Measurements from ENCODE around the gene APBB2.

Gene APBB2

DNA sequence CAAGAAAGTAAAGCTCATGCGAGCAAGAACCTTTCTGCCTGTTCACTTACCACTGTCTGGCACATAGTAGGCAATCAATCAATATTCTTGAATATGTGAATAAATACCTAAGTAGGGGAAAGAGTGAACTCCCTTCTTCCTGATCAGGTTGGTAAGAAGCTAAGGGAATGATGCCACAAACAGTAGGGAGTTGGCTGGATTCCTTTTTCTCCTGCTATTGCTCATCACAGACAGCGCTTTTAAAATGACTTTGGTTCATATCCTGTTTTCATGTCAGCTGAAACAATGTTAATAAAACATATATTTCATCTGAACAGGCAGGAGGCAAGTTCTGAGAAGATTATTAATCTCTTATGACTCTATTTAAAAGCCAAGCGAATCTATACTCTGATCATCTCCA is 365.4 kb downstream of the APBB2 start:
- no peak for DNase-seq
- H3K27me3 ChIP-seq (ENCODE audit: control insufficient read depth in 1 of 2, insufficient read depth in 1 of 2, low read length in 2 of 2): no peaks in the 10 kb centered on the region
- WGBS: 98% methylated on average over 1 of the region's 3 CpGs
- H2AK5ac ChIP-seq (ENCODE audit: low read length, severe bottlenecking): no peak overlapping the region
- H2BK12ac ChIP-seq (ENCODE audit: low read length in 2 of 2): no peak overlapping the region
- peaks cover 0 to 9% of the 10 kb centered on the region in 2 experiments for H3K36me3 ChIP-seq (ENCODE audit: control insufficient read depth in 1 of 2, insufficient read depth in 2 of 2, low read depth in 1 of 2, low read length in 2 of 2)
- H3K79me1 ChIP-seq (replicated peaks; ENCODE audit: low read length, poor library complexity, severe bottlenecking): peaks cover 21% of the 10 kb centered on the region
- no peak overlapping the region for H2BK120ac ChIP-seq (ENCODE audit: low read depth, low read length)
- H3K14ac ChIP-seq (ENCODE audit: low read length in 2 of 2): no peak overlapping the region
- no peak overlapping the region for H2BK15ac ChIP-seq (ENCODE audit: low read depth, poor library complexity, severe bottlenecking)
- H3K4me3 ChIP-seq (ENCODE audit: insufficient read depth in 1 of 2, low read depth in 1 of 2, low read length in 2 of 2): no peak overlapping the region
- H4K91ac ChIP-seq (ENCODE audit: low read length): no peak overlapping the region
- H3K4me1 ChIP-seq (ENCODE audit: control insufficient read depth, insufficient read depth, low read depth, low read length): no peaks in the 10 kb centered on the region
- peak overlapping the region; percentile 30 for H3K9ac ChIP-seq (ENCODE audit: low read length)
- H3K27ac ChIP-seq (ENCODE audit: low read length, poor library complexity, severe bottlenecking): no peak overlapping the region
- H3K4ac ChIP-seq (ENCODE audit: low read depth in 1 of 2, low read length in 2 of 2): no peak overlapping the region
- no peak overlapping the region for H3K4me2 ChIP-seq (ENCODE audit: low read length, poor library complexity, severe bottlenecking)
- no peak overlapping the region for H3K18ac ChIP-seq (ENCODE audit: low read depth in 1 of 2, low read length in 2 of 2)
- no peak overlapping the region for H2AFZ ChIP-seq (ENCODE audit: low read depth, low read length)
- H2BK5ac ChIP-seq (ENCODE audit: low read depth, low read length, poor library complexity, severe bottlenecking): no peak overlapping the region
- H3K9me3 ChIP-seq (ENCODE audit: control insufficient read depth, low read length): no peaks in the 10 kb centered on the region
- no peak overlapping the region for H4K8ac ChIP-seq (ENCODE audit: low read length)
- no peak overlapping the region for H3K23ac ChIP-seq (ENCODE audit: low read length in 2 of 2)

- no peaks in the 10 kb centered on the region for H3K4me1 ChIP-seq (ENCODE audit: control insufficient read depth, insufficient read depth, low read depth, low read length)
- peak overlapping the region in 1 of 2 experiments; percentile 61 for H3K14ac ChIP-seq (ENCODE audit: low read length in 2 of 2)
- H3K4me2 ChIP-seq (ENCODE audit: low read length, poor library complexity, severe bottlenecking): no peak overlapping the region
- no peak overlapping the region for H2BK15ac ChIP-seq (ENCODE audit: low read depth, poor library complexity, severe bottlenecking)
- peaks cover 24% of the 10 kb centered on the region for H3K79me1 ChIP-seq (replicated peaks; ENCODE audit: low read length, poor library complexity, severe bottlenecking)
- H2BK5ac ChIP-seq (ENCODE audit: low read depth, low read length, poor library complexity, severe bottlenecking): no peak overlapping the region
- no peak overlapping the region for H3K4me3 ChIP-seq (ENCODE audit: insufficient read depth in 1 of 2, low read depth in 1 of 2, low read length in 2 of 2)
- H2BK120ac ChIP-seq (ENCODE audit: low read depth, low read length): no peak overlapping the region
- H3K27me3 ChIP-seq (ENCODE audit: control insufficient read depth in 1 of 2, insufficient read depth in 1 of 2, low read length in 2 of 2): no peaks in the 10 kb centered on the region
- H2AK5ac ChIP-seq (ENCODE audit: low read length, severe bottlenecking): no peak overlapping the region
- no peak overlapping the region for H3K4ac ChIP-seq (ENCODE audit: low read depth in 1 of 2, low read length in 2 of 2)
- no peak for DNase-seq
- H4K91ac ChIP-seq (ENCODE audit: low read length): no peak overlapping the region
- no peaks in the 10 kb centered on the region for H3K9me3 ChIP-seq (ENCODE audit: control insufficient read depth, low read length)
- peaks cover 0 to 8% of the 10 kb centered on the region in 2 experiments for H3K36me3 ChIP-seq (ENCODE audit: control insufficient read depth in 1 of 2, insufficient read depth in 2 of 2, low read depth in 1 of 2, low read length in 2 of 2)
- no peak overlapping the region for H3K18ac ChIP-seq (ENCODE audit: low read depth in 1 of 2, low read length in 2 of 2)
- H3K27ac ChIP-seq (ENCODE audit: low read length, poor library complexity, severe bottlenecking): no peak overlapping the region
- H3K23ac ChIP-seq (ENCODE audit: low read length in 2 of 2): no peak overlapping the region
- WGBS: 89% methylated on average over 4 of the region's 5 CpGs
- no peak overlapping the region for H4K8ac ChIP-seq (ENCODE audit: low read length)
- no peak overlapping the region for H2AFZ ChIP-seq (ENCODE audit: low read depth, low read length)
- no peak overlapping the region for H2BK12ac ChIP-seq (ENCODE audit: low read length in 2 of 2)
- no peak overlapping the region for H3K9ac ChIP-seq (ENCODE audit: low read length)
Observed at GRCh38 chr4:40848251-40848650, 366.1 kb downstream of the APBB2 start.

GRCh38 chr4:40846532-40846931 is 367.8 kb downstream of the APBB2 start:
- Histone ChIP-seq H3K9me3 (ENCODE audit: control insufficient read depth, low read length) (no peaks in the 10 kb centered on the region), H3K18ac (ENCODE audit: low read depth in 1 of 2, low read length in 2 of 2) (no peak overlapping the region), H2BK120ac (ENCODE audit: low read depth, low read length) (no peak overlapping the region), H3K4me3 (ENCODE audit: insufficient read depth in 1 of 2, low read depth in 1 of 2, low read length in 2 of 2) (no peak overlapping the region), H2BK15ac (ENCODE audit: low read depth, poor library complexity, severe bottlenecking) (no peak overlapping the region), H4K8ac (ENCODE audit: low read length) (no peak overlapping the region), H4K91ac (ENCODE audit: low read length) (no peak overlapping the region), H3K27ac (ENCODE audit: low read length, poor library complexity, severe bottlenecking) (no peak overlapping the region), H3K4ac (ENCODE audit: low read depth in 1 of 2, low read length in 2 of 2) (no peak overlapping the region), H2AK5ac (ENCODE audit: low read length, severe bottlenecking) (no peak overlapping the region), H2BK5ac (ENCODE audit: low read depth, low read length, poor library complexity, severe bottlenecking) (no peak overlapping the region), H2BK12ac (ENCODE audit: low read length in 2 of 2) (no peak overlapping the region), H3K79me1 (replicated peaks; ENCODE audit: low read length, poor library complexity, severe bottlenecking) (peaks cover 26% of the 10 kb centered on the region), H3K23ac (ENCODE audit: low read length in 2 of 2) (no peak overlapping the region), H2AFZ (ENCODE audit: low read depth, low read length) (no peak overlapping the region), H3K27me3 (ENCODE audit: control insufficient read depth in 1 of 2, insufficient read depth in 1 of 2, low read length in 2 of 2) (no peaks in the 10 kb centered on the region), H3K36me3 (ENCODE audit: control insufficient read depth in 1 of 2, insufficient read depth in 2 of 2, low read depth in 1 of 2, low read length in 2 of 2) (peaks cover 0 to 5% of the 10 kb centered on the region in 2 experiments), H3K4me2 (ENCODE audit: low read length, poor library complexity, severe bottlenecking) (no peak overlapping the region), H3K4me1 (ENCODE audit: control insufficient read depth, insufficient read depth, low read depth, low read length) (peaks cover 5% of the 10 kb centered on the region), H3K14ac (ENCODE audit: low read length in 2 of 2) (no peak overlapping the region), H3K9ac (ENCODE audit: low read length) (no peak overlapping the region)
- DNase-seq: no peak
- WGBS: 100% methylated on average over 2 of the region's 5 CpGs

DNA sequence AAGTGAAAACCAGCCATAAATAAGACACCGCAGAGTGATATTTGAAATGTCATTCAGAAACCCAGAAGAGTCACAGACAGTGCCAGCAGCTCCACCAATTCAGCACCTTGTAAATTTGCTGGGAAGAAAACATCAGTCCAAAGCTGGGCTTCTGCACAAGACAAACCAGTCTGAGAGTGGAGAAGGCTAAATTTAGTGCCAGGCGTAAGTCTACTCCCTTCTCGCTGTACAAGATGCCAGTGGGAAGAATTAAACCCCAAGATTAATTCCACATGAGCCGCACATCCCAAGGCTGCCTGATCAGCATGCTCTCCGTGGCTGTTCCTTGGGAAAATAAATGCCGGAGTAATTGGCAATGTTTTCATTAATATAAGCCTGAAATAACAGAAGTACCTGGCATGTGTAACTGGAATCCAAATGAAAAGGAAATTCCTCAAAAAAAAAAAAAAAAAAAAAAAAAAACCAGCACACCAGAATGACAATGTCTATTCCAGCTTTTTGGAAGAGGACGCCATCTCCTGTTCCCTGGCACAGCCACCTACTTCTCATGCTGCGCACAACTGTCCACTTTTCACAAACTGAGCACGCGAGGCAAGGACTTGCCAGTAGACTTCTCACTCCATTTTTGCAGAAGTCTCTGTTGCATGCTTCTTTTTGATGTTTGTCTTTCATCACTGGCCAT is 369.0 kb downstream of the APBB2 start:
- H3K27me3 ChIP-seq (ENCODE audit: control insufficient read depth in 1 of 2, insufficient read depth in 1 of 2, low read length in 2 of 2): no peaks in the 10 kb centered on the region
- H4K91ac ChIP-seq (ENCODE audit: low read length): no peak overlapping the region
- no peak overlapping the region for H2BK12ac ChIP-seq (ENCODE audit: low read length in 2 of 2)
- H4K8ac ChIP-seq (ENCODE audit: low read length): no peak overlapping the region
- no peak overlapping the region for H3K9ac ChIP-seq (ENCODE audit: low read length)
- H3K27ac ChIP-seq (ENCODE audit: low read length, poor library complexity, severe bottlenecking): no peak overlapping the region
- no peaks in the 10 kb centered on the region for H3K9me3 ChIP-seq (ENCODE audit: control insufficient read depth, low read length)
- no peak overlapping the region for H3K23ac ChIP-seq (ENCODE audit: low read length in 2 of 2)
- H2BK120ac ChIP-seq (ENCODE audit: low read depth, low read length): no peak overlapping the region
- no peak overlapping the region for H3K4me2 ChIP-seq (ENCODE audit: low read length, poor library complexity, severe bottlenecking)
- no peak overlapping the region for H3K18ac ChIP-seq (ENCODE audit: low read depth in 1 of 2, low read length in 2 of 2)
- WGBS: 98% methylated on average over 7 of the region's 10 CpGs
- H3K4me3 ChIP-seq (ENCODE audit: insufficient read depth in 1 of 2, low read depth in 1 of 2, low read length in 2 of 2): no peak overlapping the region
- no peak overlapping the region for H3K4ac ChIP-seq (ENCODE audit: low read depth in 1 of 2, low read length in 2 of 2)
- H3K36me3 ChIP-seq (ENCODE audit: control insufficient read depth in 1 of 2, insufficient read depth in 2 of 2, low read depth in 1 of 2, low read length in 2 of 2): peaks cover 0 to 5% of the 10 kb centered on the region in 2 experiments
- no peak overlapping the region for H2BK5ac ChIP-seq (ENCODE audit: low read depth, low read length, poor library complexity, severe bottlenecking)
- no peak overlapping the region for H2AK5ac ChIP-seq (ENCODE audit: low read length, severe bottlenecking)
- H2AFZ ChIP-seq (ENCODE audit: low read depth, low read length): no peak overlapping the region
- no peak overlapping the region for H2BK15ac ChIP-seq (ENCODE audit: low read depth, poor library complexity, severe bottlenecking)
- peaks cover 9% of the 10 kb centered on the region for H3K4me1 ChIP-seq (ENCODE audit: control insufficient read depth, insufficient read depth, low read depth, low read length)
- DNase-seq: no peak
- H3K79me1 ChIP-seq (replicated peaks; ENCODE audit: low read length, poor library complexity, severe bottlenecking): peaks cover 27% of the 10 kb centered on the region
- H3K14ac ChIP-seq (ENCODE audit: low read length in 2 of 2): no peak overlapping the region

All from mesenchymal stem cell (in vitro differentiated cells and primary cell).